A549 (cell line): Measurements from ENCODE around the gene KRTAP1-4. TPM values are rescaled to one million over a fixed set of nuclear protein-coding genes. Genes with fewer than 3 reads are reported as not detected.

ENCODE experiments used
- ATAC-seq, 2 experiments: fragments of 200-7000 bp in 1 of 2; fragments of >200 bp in 1 of 2; cut with Nextera tagmentation in 1 of 2; cut with Tn5 transposase in 1 of 2; 3 replicates each; pipeline versions ENCODE4 v1.8.0 to v1.9.1; 2018 to 2020; ENCODE audit warnings: mild to moderate bottlenecking in 1 of 2, moderate library complexity in 1 of 2
- CTCF ChIA-PET: fragments of 300-600 bp; sonication (Branson Sonifier 250); formaldehyde crosslinking; extraction: SDS; loops from one replicate; lab custom pipeline; 2021; ENCODE audit warnings: antibody characterized with exemption, inconsistent platforms; lab: Yijun Ruan, JAX
- POLR2A ChIA-PET: fragments of 350-600 bp; formaldehyde crosslinking; extraction: SDS; loops from one replicate; lab custom pipeline; 2021; ENCODE audit warnings: antibody characterized with exemption, inconsistent platforms; lab: Yijun Ruan, JAX
- DNase-seq, 2 experiments: peaks; one replicate each; pipeline versions ENCODE4 v3.0.0 to v3.0.0-alpha.2; 2011 to 2016; ENCODE audit warnings: low read depth in 1 of 2, low spot score in 1 of 2
- FAIRE-seq: peaks from 2 replicates; lab custom pipeline; 2011; peaks lifted over from hg19 to GRCh38; lab: Jason Lieb, UNC
- H3K27ac ChIP-seq, 2 experiments: fragments of >200 bp; sonication (Bioruptor Twin); formaldehyde crosslinking; 3 replicates each; pipeline ENCODE4 v1.5.1; 2016 to 2017
- H3K4me1 ChIP-seq: fragments of >200 bp; sonication (Bioruptor Twin); formaldehyde crosslinking; 3 replicates; pipeline ENCODE4 v1.6.1; 2016
- H3K4me2 ChIP-seq: fragments of >200 bp; sonication (Bioruptor Twin); formaldehyde crosslinking; 3 replicates; pipeline ENCODE4 v1.6.1; 2016
- H3K4me3 ChIP-seq: fragments of >200 bp; sonication (Bioruptor Twin); formaldehyde crosslinking; 3 replicates; pipeline ENCODE4 v1.5.1; 2016
- H3K9me3 ChIP-seq: fragments of >200 bp; sonication (Bioruptor Twin); formaldehyde crosslinking; 3 replicates; pipeline ENCODE4 v1.6.1; 2016
- CBX2 ChIP-seq: fragments of 200-600 bp; sonication (generic); IDR thresholded peaks from 2 replicates; pipeline ENCODE4 v1.6.1; 2016; ENCODE audit warnings: low read depth, mild to moderate bottlenecking, borderline replicate concordance
- CEBPB ChIP-seq, 2 experiments: fragments of >200 bp in 1 of 2; sonication (Bioruptor Twin) in 1 of 2; formaldehyde crosslinking in 1 of 2; IDR thresholded peaks; 2 replicates each; pipeline ENCODE4 v1.6.1; 2012 to 2016
- E2F6 ChIP-seq: IDR thresholded peaks from 2 replicates; pipeline ENCODE4 v1.6.1; 2012; ENCODE audit warnings: low read depth, borderline replicate concordance
- EHF ChIP-seq: fragments of 250-450 bp; sonication (Bioruptor Pico); IDR thresholded peaks from 2 replicates; pipeline ENCODE4 v1.5.0; 2020; ENCODE audit warnings: mild to moderate bottlenecking
- EHMT2 ChIP-seq: fragments of 200-600 bp; sonication (generic); IDR thresholded peaks from 2 replicates; pipeline ENCODE4 v1.6.1; 2016; ENCODE audit warnings: antibody characterized with exemption, low read depth, mild to moderate bottlenecking, moderate library complexity
- ELK1 ChIP-seq: fragments of 150-350 bp; IDR thresholded peaks from 2 replicates; pipeline ENCODE4 v1.6.1; 2014; ENCODE audit warnings: low read depth, mild to moderate bottlenecking, low read length
- FOSB ChIP-seq: fragments of 250-450 bp; sonication (Bioruptor Pico); IDR thresholded peaks from 2 replicates; pipeline ENCODE4 v1.5.0; 2020; ENCODE audit warnings: mild to moderate bottlenecking, moderate library complexity
- HOXB13 ChIP-seq: fragments of 250-450 bp; sonication (Bioruptor Pico); IDR thresholded peaks from 2 replicates; pipeline ENCODE4 v1.5.0; 2020; ENCODE audit warnings: low read depth, mild to moderate bottlenecking, moderate library complexity
- HOXB5 ChIP-seq: fragments of 250-450 bp; sonication (Bioruptor Pico); IDR thresholded peaks from 2 replicates; pipeline ENCODE4 v1.5.0; 2020; ENCODE audit warnings: mild to moderate bottlenecking, moderate library complexity
- JUNB ChIP-seq: fragments of >200 bp; sonication (Bioruptor Twin); formaldehyde crosslinking; IDR thresholded peaks from 2 replicates; pipeline ENCODE4 v1.6.1; 2016
- MAFK ChIP-seq: fragments of 450-650 bp; IDR thresholded peaks from 2 replicates; pipeline ENCODE4 v1.6.1; 2014; ENCODE audit not compliant: partially characterized antibody
- NFE2L2 ChIP-seq: fragments of 150-350 bp; conservative IDR thresholded peaks from 2 replicates; pipeline ENCODE4 v1.6.1; 2014; ENCODE audit warnings: low read length
- NR3C1 ChIP-seq: fragments of >200 bp; sonication (Bioruptor Twin); formaldehyde crosslinking; IDR thresholded peaks from 3 replicates; pipeline ENCODE4 v1.6.1; 2017
- POLR2A ChIP-seq: IDR thresholded peaks from 2 replicates; pipeline ENCODE4 v1.6.1; 2012; ENCODE audit warnings: mild to moderate bottlenecking, low read length
- POLR2AphosphoS2 ChIP-seq: conservative IDR thresholded peaks from 2 replicates; pipeline ENCODE4 v1.6.1; 2012; ENCODE audit warnings: low read length, improper control_type of control experiment, inconsistent platforms
- RCOR1 ChIP-seq: fragments of 150-350 bp; IDR thresholded peaks from 2 replicates; pipeline ENCODE4 v1.6.1; 2014; ENCODE audit warnings: antibody characterized with exemption, low read length, low read depth
- RFX5 ChIP-seq: fragments of 450-650 bp; IDR thresholded peaks from 2 replicates; pipeline ENCODE4 v1.7.1; 2014; ENCODE audit warnings: antibody characterized with exemption, mild to moderate bottlenecking, moderate library complexity
- RNF2 ChIP-seq: fragments of 200-600 bp; sonication (generic); IDR thresholded peaks from 2 replicates; pipeline ENCODE4 v1.6.1; 2016; ENCODE audit warnings: low read depth, mild to moderate bottlenecking, antibody characterized with exemption, moderate library complexity, borderline replicate concordance
- SMC3 ChIP-seq: fragments of >200 bp; sonication (Bioruptor Twin); formaldehyde crosslinking; IDR thresholded peaks from 3 replicates; pipeline ENCODE4 v1.6.1; 2018; ENCODE audit warnings: inconsistent platforms
- ZNF302 ChIP-seq: fragments of 250-450 bp; sonication (Bioruptor Pico); IDR thresholded peaks from 2 replicates; pipeline ENCODE4 v1.9.0; 2021; ENCODE audit warnings: inconsistent platforms, mild to moderate bottlenecking, moderate library complexity
- ZSCAN20 ChIP-seq: fragments of 250-450 bp; sonication (Bioruptor Pico); IDR thresholded peaks from 2 replicates; pipeline ENCODE4 v1.8.0; 2022; ENCODE audit warnings: mild to moderate bottlenecking, moderate library complexity
- WGBS: methylation state at CpG from one replicate; pipeline ENCODE4 v1.1.6; 2017; ENCODE audit errors: missing lambda C conversion rate; 5-methylcytosine and 5-hydroxymethylcytosine counted together
- polyA plus RNA-seq, 4 experiments: library from polyadenylated mRNA; depleted of rRNA in 3 of 4; stranded (reverse); fragments of >200 nt; fragmentation: RNase III in 1 of 4; extraction: RNeasy Plus Mini Kit Qiagen cat#74134 plus additional on column Dnase treatment in 1 of 4; gene quantifications; 2 replicates in 3 of 4; 3 replicates in 1 of 4; pipeline ENCODE4 v1.2.3, GENCODE V29; 2011 to 2017
- TF ChIP-seq, protein P1 (sequence below): fragments of 250-450 bp; sonication (Bioruptor Pico); IDR thresholded peaks from 2 replicates; pipeline ENCODE4 v1.5.0; 2020; ENCODE audit warnings: low read depth, mild to moderate bottlenecking, moderate library complexity
- TF ChIP-seq, protein P2 (sequence below): IDR thresholded peaks from 2 replicates; pipeline ENCODE4 v1.6.1; 2012
- TF ChIP-seq, protein P3 (sequence below): fragments of 250-450 bp; sonication (Bioruptor Pico); IDR thresholded peaks from 2 replicates; pipeline ENCODE4 v1.5.0; 2021; ENCODE audit warnings: mild to moderate bottlenecking, moderate library complexity, borderline replicate concordance

KRTAP1-4 gene
- polyA plus RNA-seq, 2 of the 4 experiments (the other 2 are of a cell fraction) = not detected

DNA sequence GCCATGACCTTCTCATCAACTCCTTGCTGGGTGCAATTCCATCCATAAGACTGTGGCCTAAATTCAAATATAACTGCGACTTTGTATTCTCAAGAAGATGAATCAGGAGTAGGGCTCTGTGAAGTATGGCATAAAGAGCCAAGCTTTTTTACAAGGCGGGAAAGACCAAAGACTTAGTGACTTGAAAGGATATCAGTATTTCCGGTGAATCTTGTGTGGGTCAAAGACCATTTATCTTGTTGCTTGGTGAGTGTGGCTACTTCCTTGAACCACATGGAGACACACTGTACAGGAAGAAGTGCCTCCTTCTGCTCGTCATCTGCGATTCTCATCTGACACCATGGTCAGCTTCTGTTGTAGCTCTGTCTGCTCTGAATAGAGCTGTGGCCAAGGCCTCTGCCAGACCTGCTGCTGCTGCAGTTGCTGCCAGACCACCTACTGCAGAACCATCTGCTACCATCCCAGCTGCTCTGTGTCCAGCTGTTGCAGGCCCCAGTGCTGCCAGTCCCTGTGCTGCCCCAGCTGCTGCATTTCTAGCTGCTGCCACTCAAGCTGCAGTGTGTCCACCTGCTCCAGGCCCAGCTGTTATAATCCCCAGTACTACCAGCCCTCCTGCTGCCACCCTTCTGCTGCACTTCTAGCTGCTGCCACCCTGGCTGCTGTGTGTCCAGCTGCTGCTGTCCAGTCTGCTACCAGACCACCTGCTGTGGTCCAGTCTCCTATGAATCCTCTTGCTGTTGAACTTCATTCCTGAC lies 41.8 kb upstream of the KRTAP1-4 start:
- Histone ChIP-seq H3K9me3 (no peaks in the 10 kb centered on the region), H3K27ac (no peak overlapping the region), H3K4me3 (no peak overlapping the region), H3K4me1 (no peaks in the 10 kb centered on the region), H3K4me2 (no peak overlapping the region)
- 94% methylated on average over 5 of the region's 5 CpGs for WGBS
- TF ChIP-seq NFE2L2 = no peak
- no peak for TF ChIP-seq MAFK
- no peak for TF ChIP-seq EHMT2
- no peak for TF ChIP-seq ELK1
- TF ChIP-seq, protein P1, sequence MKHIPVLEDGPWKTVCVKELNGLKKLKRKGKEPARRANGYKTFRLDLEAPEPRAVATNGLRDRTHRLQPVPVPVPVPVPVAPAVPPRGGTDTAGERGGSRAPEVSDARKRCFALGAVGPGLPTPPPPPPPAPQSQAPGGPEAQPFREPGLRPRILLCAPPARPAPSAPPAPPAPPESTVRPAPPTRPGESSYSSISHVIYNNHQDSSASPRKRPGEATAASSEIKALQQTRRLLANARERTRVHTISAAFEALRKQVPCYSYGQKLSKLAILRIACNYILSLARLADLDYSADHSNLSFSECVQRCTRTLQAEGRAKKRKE (CRISPR knock-in tag) = no peak
- TF ChIP-seq RCOR1 = no peak
- no peak for TF ChIP-seq ZSCAN20 (CRISPR knock-in tag)
- TF ChIP-seq RNF2 = no peak
- TF ChIP-seq ZNF302 (CRISPR knock-in tag) = no peak
- TF ChIP-seq NR3C1 = no peak
- no peak for TF ChIP-seq HOXB5 (CRISPR knock-in tag)
- no peak for TF ChIP-seq EHF (CRISPR knock-in tag)
- TF ChIP-seq, protein P2, sequence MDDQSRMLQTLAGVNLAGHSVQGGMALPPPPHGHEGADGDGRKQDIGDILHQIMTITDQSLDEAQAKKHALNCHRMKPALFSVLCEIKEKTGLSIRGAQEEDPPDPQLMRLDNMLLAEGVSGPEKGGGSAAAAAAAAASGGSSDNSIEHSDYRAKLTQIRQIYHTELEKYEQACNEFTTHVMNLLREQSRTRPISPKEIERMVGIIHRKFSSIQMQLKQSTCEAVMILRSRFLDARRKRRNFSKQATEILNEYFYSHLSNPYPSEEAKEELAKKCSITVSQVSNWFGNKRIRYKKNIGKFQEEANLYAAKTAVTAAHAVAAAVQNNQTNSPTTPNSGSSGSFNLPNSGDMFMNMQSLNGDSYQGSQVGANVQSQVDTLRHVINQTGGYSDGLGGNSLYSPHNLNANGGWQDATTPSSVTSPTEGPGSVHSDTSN = no peak
- no peak for TF ChIP-seq HOXB13 (CRISPR knock-in tag)
- TF ChIP-seq SMC3 = no peak
- no peak for TF ChIP-seq POLR2AphosphoS2
- TF ChIP-seq, protein P3, sequence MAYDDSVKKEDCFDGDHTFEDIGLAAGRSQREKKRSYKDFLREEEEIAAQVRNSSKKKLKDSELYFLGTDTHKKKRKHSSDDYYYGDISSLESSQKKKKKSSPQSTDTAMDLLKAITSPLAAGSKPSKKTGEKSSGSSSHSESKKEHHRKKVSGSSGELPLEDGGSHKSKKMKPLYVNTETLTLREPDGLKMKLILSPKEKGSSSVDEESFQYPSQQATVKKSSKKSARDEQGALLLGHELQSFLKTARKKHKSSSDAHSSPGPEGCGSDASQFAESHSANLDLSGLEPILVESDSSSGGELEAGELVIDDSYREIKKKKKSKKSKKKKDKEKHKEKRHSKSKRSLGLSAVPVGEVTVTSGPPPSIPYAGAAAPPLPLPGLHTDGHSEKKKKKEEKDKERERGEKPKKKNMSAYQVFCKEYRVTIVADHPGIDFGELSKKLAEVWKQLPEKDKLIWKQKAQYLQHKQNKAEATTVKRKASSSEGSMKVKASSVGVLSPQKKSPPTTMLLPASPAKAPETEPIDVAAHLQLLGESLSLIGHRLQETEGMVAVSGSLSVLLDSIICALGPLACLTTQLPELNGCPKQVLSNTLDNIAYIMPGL = no peak
- no peak for TF ChIP-seq JUNB
- TF ChIP-seq CBX2 = no peak
- DNase-seq (no peak), ATAC-seq (peak in 1 of 2 experiments; percentile 40; a peak in 1 of 6 replicates), FAIRE-seq (no peak)
- ChIA-PET POLR2A (no interaction called here), CTCF (interaction anchor here (0.6 to 1.3 kb wide), 5 partner anchors 19 to 591 kb away, joined by 3 to 5 read pairs (median 3); no protein-coding TSS in a partner anchor)

- CTCF ChIA-PET = interaction anchor here (2.5 kb wide), 1 partner anchor 10 kb away, joined by 6 read pairs; no protein-coding TSS in a partner anchor
- POLR2A ChIA-PET = no interaction called here
- 88% methylated on average over 3 of the region's 3 CpGs for WGBS
- TF ChIP-seq POLR2A (no peak), CEBPB (IDR thresholded peaks at IDR 0.05) (no peak), RFX5 (no peak), SMC3 (no peak), ZSCAN20 (CRISPR knock-in tag) (no peak), E2F6 (no peak), FOSB (CRISPR knock-in tag) (no peak)
- TF ChIP-seq, protein P1 (CRISPR knock-in tag) = no peak
- TF ChIP-seq, protein P3 = no peak
- Histone ChIP-seq H3K4me1 (peaks cover 7% of the 10 kb centered on the region; the same call in 2 of the 3 replicates), H3K4me3 (no peak overlapping the region), H3K9me3 (no peaks in the 10 kb centered on the region), H3K27ac (no peak overlapping the region), H3K4me2 (no peak overlapping the region)
- DNase-seq = no peak
- no peak for ATAC-seq
- FAIRE-seq = no peak
Measured at GRCh38 chr17:41069031-41069430, 39.0 kb upstream of the KRTAP1-4 start.
